Fibroblast of lung (primary cell): ENCODE results near the gene CSTB. TPM values are rescaled to one million over a fixed set of nuclear protein-coding genes. Genes with fewer than 3 reads are reported as not detected.

ENCODE experiments used
- DNase-seq, 2 donors: peaks; one replicate each; pipeline versions ENCODE4 v3.0.0 to v3.0.0-alpha.2; 2010; ENCODE audit warnings: low read depth in 2 of 2
- H2AFZ ChIP-seq: 2 replicates; pipeline ENCODE4 v1.5.1; 2012; ENCODE audit warnings: low read length, control low read depth, inconsistent platforms
- H3K27ac ChIP-seq: 2 replicates; pipeline ENCODE4 v1.5.1; 2011; ENCODE audit warnings: low read length, control low read depth; ENCODE audit not compliant: insufficient read depth
- H3K27me3 ChIP-seq: 2 replicates; pipeline ENCODE4 v1.5.1; 2011; ENCODE audit warnings: mild to moderate bottlenecking, low read length; ENCODE audit not compliant: control insufficient read depth, insufficient read depth
- H3K36me3 ChIP-seq: 2 replicates; pipeline ENCODE4 v1.5.1; 2011; ENCODE audit warnings: low read length; ENCODE audit not compliant: control insufficient read depth, insufficient read depth
- H3K4me1 ChIP-seq: 2 replicates; pipeline ENCODE4 v1.5.1; 2011; ENCODE audit warnings: low read length; ENCODE audit not compliant: control insufficient read depth, insufficient read depth; ENCODE audit errors: extremely low read depth
- H3K4me2 ChIP-seq: 2 replicates; pipeline ENCODE4 v1.5.1; 2011; ENCODE audit warnings: low read length, control low read depth; ENCODE audit not compliant: insufficient read depth; ENCODE audit errors: extremely low read depth
- H3K4me3 ChIP-seq, 4 experiments: fragments of 200-600 bp in 1 of 4; sonication (generic) in 1 of 4; replicated peaks in 1 of 4; 2 replicates each; pipeline ENCODE4 v1.5.1; 2011 to 2016; ENCODE audit warnings: low read length in 4 of 4, low read depth in 3 of 4, mild to moderate bottlenecking in 3 of 4, control low read depth in 2 of 4, inconsistent platforms in 1 of 4, mixed read lengths in 1 of 4; ENCODE audit not compliant: insufficient read depth in 1 of 4; ENCODE audit errors: control extremely low read depth in 1 of 4
- H3K79me2 ChIP-seq: 2 replicates; pipeline ENCODE4 v1.5.1; 2012; ENCODE audit warnings: mild to moderate bottlenecking, low read length, inconsistent platforms; ENCODE audit not compliant: control insufficient read depth, insufficient read depth
- H3K9ac ChIP-seq: 2 replicates; pipeline ENCODE4 v1.5.1; 2011; ENCODE audit warnings: mild to moderate bottlenecking, low read length, control low read depth; ENCODE audit not compliant: insufficient read depth
- H3K9me3 ChIP-seq: 2 replicates; pipeline ENCODE4 v1.5.1; 2012; ENCODE audit warnings: low read depth, low read length; ENCODE audit not compliant: control insufficient read depth, insufficient read depth
- H4K20me1 ChIP-seq: 2 replicates; pipeline ENCODE4 v1.5.1; 2011; ENCODE audit warnings: low read length; ENCODE audit not compliant: control insufficient read depth, insufficient read depth; ENCODE audit errors: extremely low read depth
- EZH2 ChIP-seq: IDR thresholded peaks from 2 replicates; pipeline ENCODE4 v1.5.1; 2012; ENCODE audit warnings: low read length, control low read depth, mild to moderate bottlenecking; ENCODE audit errors: missing control alignments
- polyA plus RNA-seq, 2 donors: library from polyadenylated mRNA; depleted of rRNA in 1 of 2; stranded (reverse) in 1 of 2; unstranded in 1 of 2; fragments of >200 nt; gene quantifications; 2 replicates each; pipeline ENCODE4 v1.2.1, GENCODE V29; 2011 to 2012; ENCODE audit warnings: missing spikeins in 1 of 2
- total RNA-seq: library from RNA; depleted of rRNA; stranded (reverse); fragments of >200 nt; gene quantifications from 2 replicates; pipeline ENCODE4 v1.2.1, GENCODE V29; 2014
- TF ChIP-seq, protein P1 (sequence below), 2 donors: IDR thresholded peaks in 1 of 2; conservative IDR thresholded peaks in 1 of 2; 1 replicate in 1 of 2; 2 replicates in 1 of 2; pipeline ENCODE4 v1.5.1; 2011 to 2012; ENCODE audit warnings: low read length in 2 of 2, control low read depth in 1 of 2, inconsistent platforms in 1 of 2, low read depth in 1 of 2, mild to moderate bottlenecking in 1 of 2

Gene CSTB
- total and polyA plus RNA-seq, 2 donors (not counting 1 experiment from before 2014, with no cell fraction given) = 24.8 to 72.5 TPM

DNA sequence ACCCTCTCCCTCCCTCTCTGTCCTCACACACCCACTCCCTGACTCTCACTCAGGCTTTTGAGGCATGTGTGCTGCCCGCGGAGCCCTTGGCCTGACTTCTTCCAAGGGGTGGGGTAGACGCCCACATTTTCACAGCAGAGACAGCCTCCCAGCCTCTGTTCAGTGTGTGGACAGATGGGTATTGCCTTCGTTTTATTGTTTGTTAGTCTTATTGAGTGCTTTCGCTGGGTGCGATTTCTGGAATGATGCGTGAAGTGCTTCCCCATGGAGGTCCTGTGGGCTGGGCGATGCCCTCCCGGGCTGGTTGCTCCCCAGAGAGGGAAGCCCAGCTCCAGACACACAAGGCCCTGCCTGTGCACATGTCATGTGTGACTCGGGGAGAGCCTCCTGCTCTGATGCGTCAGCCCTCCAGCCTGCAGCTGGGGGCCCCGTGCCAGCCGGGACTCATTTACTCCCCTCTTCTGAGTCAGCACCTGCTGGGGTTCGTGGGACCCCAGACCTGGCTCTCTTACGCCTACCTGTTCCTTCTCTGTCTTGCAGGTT is 42.5 kb downstream of the CSTB start:
- peak; percentile 62 to 85 for DNase-seq
- no peak overlapping the region for H2AFZ ChIP-seq
- H3K79me2 ChIP-seq = peaks cover 34% of the 10 kb centered on the region
- peak overlapping the region; percentile 81 for H3K27ac ChIP-seq
- H3K4me2 ChIP-seq = peak overlapping the region; percentile 62
- H3K27me3 ChIP-seq = no peaks in the 10 kb centered on the region
- H3K4me1 ChIP-seq = peaks cover 24% of the 10 kb centered on the region
- peak overlapping the region in 1 of 4 experiments; percentile 17 for H3K4me3 ChIP-seq
- H3K9ac ChIP-seq = no peak overlapping the region
- peaks cover 6% of the 10 kb centered on the region for H3K36me3 ChIP-seq
- no peaks in the 10 kb centered on the region for H4K20me1 ChIP-seq
- TF ChIP-seq, protein P1, sequence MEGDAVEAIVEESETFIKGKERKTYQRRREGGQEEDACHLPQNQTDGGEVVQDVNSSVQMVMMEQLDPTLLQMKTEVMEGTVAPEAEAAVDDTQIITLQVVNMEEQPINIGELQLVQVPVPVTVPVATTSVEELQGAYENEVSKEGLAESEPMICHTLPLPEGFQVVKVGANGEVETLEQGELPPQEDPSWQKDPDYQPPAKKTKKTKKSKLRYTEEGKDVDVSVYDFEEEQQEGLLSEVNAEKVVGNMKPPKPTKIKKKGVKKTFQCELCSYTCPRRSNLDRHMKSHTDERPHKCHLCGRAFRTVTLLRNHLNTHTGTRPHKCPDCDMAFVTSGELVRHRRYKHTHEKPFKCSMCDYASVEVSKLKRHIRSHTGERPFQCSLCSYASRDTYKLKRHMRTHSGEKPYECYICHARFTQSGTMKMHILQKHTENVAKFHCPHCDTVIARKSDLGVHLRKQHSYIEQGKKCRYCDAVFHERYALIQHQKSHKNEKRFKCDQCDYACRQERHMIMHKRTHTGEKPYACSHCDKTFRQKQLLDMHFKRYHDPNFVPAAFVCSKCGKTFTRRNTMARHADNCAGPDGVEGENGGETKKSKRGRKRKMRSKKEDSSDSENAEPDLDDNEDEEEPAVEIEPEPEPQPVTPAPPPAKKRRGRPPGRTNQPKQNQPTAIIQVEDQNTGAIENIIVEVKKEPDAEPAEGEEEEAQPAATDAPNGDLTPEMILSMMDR (conservative IDR thresholded peaks at IDR 0.05 in 1 of 2, IDR thresholded peaks at IDR 0.05 in 1 of 2; ENCODE audit: low read depth in 1 of 2, low read length in 2 of 2) = no peak
- TF ChIP-seq EZH2 = no peak
- no peaks in the 10 kb centered on the region for H3K9me3 ChIP-seq

GRCh38 chr21:43733060-43733459 is 43.0 kb downstream of the CSTB start:
- H3K9me3 ChIP-seq = no peaks in the 10 kb centered on the region
- peaks cover 35% of the 10 kb centered on the region for H3K79me2 ChIP-seq
- peak overlapping the region; percentile 62 for H3K4me2 ChIP-seq
- peak overlapping the region; percentile 81 for H3K27ac ChIP-seq
- no peak for DNase-seq
- H3K4me3 ChIP-seq = peak overlapping the region in 1 of 4 experiments; percentile 17
- no peaks in the 10 kb centered on the region for H4K20me1 ChIP-seq
- no peak for TF ChIP-seq EZH2
- TF ChIP-seq, protein P1 (conservative IDR thresholded peaks at IDR 0.05 in 1 of 2, IDR thresholded peaks at IDR 0.05 in 1 of 2; ENCODE audit: low read depth in 1 of 2, low read length in 2 of 2) = no peak
- no peak overlapping the region for H2AFZ ChIP-seq
- H3K36me3 ChIP-seq = peaks cover 6% of the 10 kb centered on the region
- H3K4me1 ChIP-seq = peaks cover 25% of the 10 kb centered on the region
- no peak overlapping the region for H3K9ac ChIP-seq
- H3K27me3 ChIP-seq = no peaks in the 10 kb centered on the region

GRCh38 chr21:43731891-43732711 is 44.0 kb downstream of the CSTB start:
- no peaks in the 10 kb centered on the region for H4K20me1 ChIP-seq
- TF ChIP-seq, protein P1 (conservative IDR thresholded peaks at IDR 0.05 in 1 of 2, IDR thresholded peaks at IDR 0.05 in 1 of 2; ENCODE audit: low read depth in 1 of 2, low read length in 2 of 2) = no peak
- no peak for TF ChIP-seq EZH2
- H3K4me3 ChIP-seq = no peak overlapping the region
- peak overlapping the region; percentile 62 for H3K4me2 ChIP-seq
- no peak overlapping the region for H3K9ac ChIP-seq
- no peaks in the 10 kb centered on the region for H3K27me3 ChIP-seq
- peak overlapping the region; percentile 6 for H3K27ac ChIP-seq
- H3K4me1 ChIP-seq = peaks cover 34% of the 10 kb centered on the region
- H2AFZ ChIP-seq = no peak overlapping the region
- H3K79me2 ChIP-seq = peaks cover 43% of the 10 kb centered on the region
- DNase-seq = peak; percentile 66 to 77
- no peaks in the 10 kb centered on the region for H3K9me3 ChIP-seq
- H3K36me3 ChIP-seq = peaks cover 6% of the 10 kb centered on the region
